Astrocyte (in vitro differentiated cells and primary cell): Measurements from ENCODE around the gene RPS10. TPM values are rescaled to one million over a fixed set of nuclear protein-coding genes. Genes with fewer than 3 reads are reported as not detected.
"Not testable (repeated sequence)": the region's sequence is repeated elsewhere in the genome, so short reads cannot be mapped to it uniquely, and the experiment has no call there.

Experiments
- DNase-seq: peaks from one replicate; pipeline ENCODE4 v3.0.0-alpha.2; 2010; ENCODE audit warnings: low read depth
- FAIRE-seq: peaks from 2 replicates; lab custom pipeline; 2011; peaks lifted over from hg19 to GRCh38; lab: Jason Lieb, UNC
- H2AFZ ChIP-seq: 2 replicates; pipeline ENCODE4 v1.6.0; 2012; ENCODE audit warnings: low read depth, low read length, inconsistent platforms
- H3K27ac ChIP-seq: 2 replicates; pipeline ENCODE4 v1.5.1; 2011; ENCODE audit warnings: low read depth, low read length, inconsistent platforms
- H3K27me3 ChIP-seq: 2 replicates; pipeline ENCODE4 v1.6.0; 2011; ENCODE audit warnings: low read length, inconsistent platforms; ENCODE audit not compliant: insufficient read depth
- H3K36me3 ChIP-seq: 2 replicates; pipeline ENCODE4 v1.5.1; 2011; ENCODE audit warnings: low read length, inconsistent platforms; ENCODE audit not compliant: insufficient read depth
- H3K4me1 ChIP-seq: 2 replicates; pipeline ENCODE4 v1.5.1; 2011; ENCODE audit warnings: low read length, inconsistent platforms; ENCODE audit not compliant: insufficient read depth
- H3K4me2 ChIP-seq: 2 replicates; pipeline ENCODE4 v1.6.0; 2012; ENCODE audit warnings: low read length, inconsistent platforms
- H3K4me3 ChIP-seq: 2 replicates; pipeline ENCODE4 v1.5.1; 2011; ENCODE audit warnings: low read depth, mild to moderate bottlenecking, low read length, inconsistent platforms; ENCODE audit not compliant: insufficient read depth
- H3K79me2 ChIP-seq: 2 replicates; pipeline ENCODE4 v1.6.0; 2012; ENCODE audit warnings: mild to moderate bottlenecking, low read length, inconsistent platforms; ENCODE audit not compliant: insufficient read depth
- H3K9ac ChIP-seq: 2 replicates; pipeline ENCODE4 v1.6.0; 2012; ENCODE audit warnings: mild to moderate bottlenecking, low read length, inconsistent platforms
- H3K9me3 ChIP-seq: 2 replicates; pipeline ENCODE4 v1.5.1; 2012; ENCODE audit warnings: low read depth, mild to moderate bottlenecking, low read length, inconsistent platforms; ENCODE audit not compliant: insufficient read depth
- H4K20me1 ChIP-seq: 2 replicates; pipeline ENCODE4 v1.6.0; 2012; ENCODE audit warnings: low read length, inconsistent platforms; ENCODE audit not compliant: insufficient read depth
- H3K27ac Mint-ChIP-seq: one replicate; pipeline ENCODE4 v1.8.0; 2021; ENCODE audit warnings: mild to moderate bottlenecking, mixed read lengths; ENCODE audit not compliant: unreplicated experiment
- H3K27me3 Mint-ChIP-seq: one replicate; pipeline ENCODE4 v1.8.0; 2021; ENCODE audit warnings: low read depth, mixed read lengths; ENCODE audit not compliant: unreplicated experiment
- H3K36me3 Mint-ChIP-seq: one replicate; pipeline ENCODE4 v1.8.0; 2021; ENCODE audit warnings: low read depth, mixed read lengths; ENCODE audit not compliant: unreplicated experiment
- H3K4me1 Mint-ChIP-seq: one replicate; pipeline ENCODE4 v1.8.0; 2021; ENCODE audit warnings: low read depth, mixed read lengths; ENCODE audit not compliant: unreplicated experiment
- H3K4me3 Mint-ChIP-seq: one replicate; pipeline ENCODE4 v1.8.0; 2021; ENCODE audit warnings: mild to moderate bottlenecking, moderate library complexity, mixed read lengths; ENCODE audit not compliant: unreplicated experiment
- H3K9me3 Mint-ChIP-seq: one replicate; pipeline ENCODE4 v1.8.0; 2021; ENCODE audit warnings: mild to moderate bottlenecking, mixed read lengths; ENCODE audit not compliant: unreplicated experiment
- CTCF ChIP-seq: IDR thresholded peaks from 2 replicates; pipeline ENCODE4 v1.5.1; 2011; ENCODE audit warnings: low read depth, mild to moderate bottlenecking, inconsistent platforms, low read length, moderate library complexity; ENCODE audit not compliant: insufficient read depth
- EZH2 ChIP-seq: IDR thresholded peaks from 2 replicates; pipeline ENCODE4 v1.6.1; 2012; ENCODE audit warnings: mild to moderate bottlenecking, low read length, inconsistent platforms; ENCODE audit not compliant: insufficient read depth
- total RNA-seq: library from RNA; stranded (reverse); gene quantifications from 2 replicates; pipeline ENCODE4 v1.2.1, GENCODE V29; 2021

RPS10 gene
- total RNA-seq, 1 donor from 2014 or later, result 1,326 TPM

- no peaks in the 10 kb centered on the region for H3K9me3 ChIP-seq
- Mint-ChIP-seq H3K27ac (no peak overlapping the region), H3K27me3 (no peaks in the 10 kb centered on the region), H3K4me3 (no peak overlapping the region), H3K9me3 (no peaks in the 10 kb centered on the region), H3K4me1 (peaks cover 20% of the 10 kb centered on the region), H3K36me3 (peaks cover 5% of the 10 kb centered on the region)
- peaks cover 68% of the 10 kb centered on the region for H4K20me1 ChIP-seq
- H3K79me2 ChIP-seq, result peaks cover 84% of the 10 kb centered on the region
- H3K9ac ChIP-seq, result no peak overlapping the region
- FAIRE-seq (no peak), DNase-seq (no peak)
- no peaks in the 10 kb centered on the region for H3K27me3 ChIP-seq
- no peak overlapping the region for H2AFZ ChIP-seq
- H3K36me3 ChIP-seq, result no peaks in the 10 kb centered on the region
- H3K4me3 ChIP-seq, result no peak overlapping the region
- TF ChIP-seq EZH2 (no peak), CTCF (no peak)
- H3K27ac ChIP-seq, result no peak overlapping the region
- peaks cover 5% of the 10 kb centered on the region for H3K4me1 ChIP-seq
- H3K4me2 ChIP-seq, result no peak overlapping the region
Measured at GRCh38 chr6:34374508-34374907, 51.4 kb downstream of the RPS10 start.

GRCh38 chr6:34374069-34374468 is 51.8 kb downstream of the RPS10 start:
- H3K9me3 Mint-ChIP-seq, result no peaks in the 10 kb centered on the region
- Histone ChIP-seq H3K27me3 (no peaks in the 10 kb centered on the region), H3K27ac (no peak overlapping the region), H3K9me3 (no peaks in the 10 kb centered on the region), H4K20me1 (peaks cover 71% of the 10 kb centered on the region), H3K4me3 (no peak overlapping the region), H3K36me3 (no peaks in the 10 kb centered on the region), H3K4me2 (no peak overlapping the region), H3K79me2 (peaks cover 84% of the 10 kb centered on the region), H3K4me1 (peaks cover 5% of the 10 kb centered on the region), H3K9ac (no peak overlapping the region), H2AFZ (no peak overlapping the region)
- H3K4me3 Mint-ChIP-seq, result no peak overlapping the region
- TF ChIP-seq EZH2 (no peak), CTCF (no peak)
- FAIRE-seq (no peak), DNase-seq (no peak)
- H3K27ac Mint-ChIP-seq, result no peak overlapping the region
- H3K27me3 Mint-ChIP-seq, result no peaks in the 10 kb centered on the region
- peaks cover 5% of the 10 kb centered on the region for H3K36me3 Mint-ChIP-seq
- peaks cover 20% of the 10 kb centered on the region for H3K4me1 Mint-ChIP-seq

GRCh38 chr6:34373511-34373910 is 52.4 kb downstream of the RPS10 start:
- H3K27me3 ChIP-seq, result no peaks in the 10 kb centered on the region
- H3K4me3 ChIP-seq, result no peak overlapping the region
- DNase-seq (no peak), FAIRE-seq (no peak)
- no peaks in the 10 kb centered on the region for H3K9me3 ChIP-seq
- no peak overlapping the region for H3K27ac ChIP-seq
- H3K4me3 Mint-ChIP-seq, result no peak overlapping the region
- H3K36me3 Mint-ChIP-seq, result peaks cover 5% of the 10 kb centered on the region
- H3K9ac ChIP-seq, result no peak overlapping the region
- H4K20me1 ChIP-seq, result peaks cover 67% of the 10 kb centered on the region
- H3K4me1 Mint-ChIP-seq, result peaks cover 16% of the 10 kb centered on the region
- no peaks in the 10 kb centered on the region for H3K9me3 Mint-ChIP-seq
- no peak overlapping the region for H3K27ac Mint-ChIP-seq
- H3K27me3 Mint-ChIP-seq, result no peaks in the 10 kb centered on the region
- H2AFZ ChIP-seq, result no peak overlapping the region
- H3K4me1 ChIP-seq, result peaks cover 3% of the 10 kb centered on the region
- H3K36me3 ChIP-seq, result no peaks in the 10 kb centered on the region
- TF ChIP-seq CTCF, result no peak
- TF ChIP-seq EZH2, result no peak
- H3K79me2 ChIP-seq, result peaks cover 84% of the 10 kb centered on the region
- H3K4me2 ChIP-seq, result no peak overlapping the region

- DNase-seq, H3K9me3 Mint-ChIP-seq, FAIRE-seq, H3K27me3 ChIP-seq, H3K4me2 ChIP-seq, H3K27ac ChIP-seq, H3K9me3 ChIP-seq, H3K4me1 ChIP-seq, H3K4me1 Mint-ChIP-seq, H3K27me3 Mint-ChIP-seq, H3K4me3 Mint-ChIP-seq, H3K36me3 ChIP-seq, H3K36me3 Mint-ChIP-seq, H3K27ac Mint-ChIP-seq, H3K4me3 ChIP-seq, H2AFZ ChIP-seq, H3K9ac ChIP-seq: not testable (repeated sequence)
- H4K20me1 ChIP-seq, result peaks cover 54% of the 10 kb centered on the region
- peaks cover 83% of the 10 kb centered on the region for H3K79me2 ChIP-seq
Measured at GRCh38 chr6:34371865-34372264, 54.0 kb downstream of the RPS10 start.
